ENCODE results near the gene TRPM8. TPM values are rescaled to one million over a fixed set of nuclear protein-coding genes. Genes with fewer than 3 reads are reported as not detected.
"Not testable (repeated sequence)": the region's sequence is repeated elsewhere in the genome, so short reads cannot be mapped to it uniquely, and the experiment has no call there.

Gene TRPM8
- total RNA-seq, 4 donors from 2014 or later = not detected

DNA sequence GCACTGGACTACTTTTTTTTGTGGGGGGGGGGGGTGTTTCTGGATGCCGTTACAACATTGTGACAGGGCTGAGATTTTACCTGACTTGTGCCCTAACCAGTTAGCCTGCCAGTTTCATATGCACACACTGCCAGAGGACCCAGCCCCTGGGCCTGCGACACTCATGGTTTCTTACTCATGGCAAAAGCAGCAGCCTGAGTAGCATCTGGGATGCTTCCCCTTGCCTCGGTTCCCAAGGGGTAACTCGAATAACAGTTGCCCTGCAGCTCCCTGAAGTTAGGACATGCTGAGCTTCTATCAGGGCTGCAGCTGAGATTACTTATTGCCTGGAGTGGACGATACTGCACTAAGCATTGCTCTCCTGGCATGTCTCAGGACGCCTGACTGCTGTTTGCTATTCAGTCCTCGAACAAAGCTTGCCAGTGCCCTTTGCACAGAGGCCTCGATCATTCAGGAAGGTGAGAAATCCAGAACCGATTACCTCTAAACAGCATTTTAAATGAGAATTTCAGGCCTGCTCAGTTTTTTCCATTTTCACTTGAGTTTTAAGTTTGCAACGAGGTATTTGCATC lies 47.9 kb downstream of the TRPM8 start:
- TF ChIP-seq POLR2A (IDR thresholded peaks at IDR 0.05) = no peak
- no peak for TF ChIP-seq CTCF (IDR thresholded peaks at IDR 0.05 in 4 of 5, conservative IDR thresholded peaks at IDR 0.05 in 1 of 5)
- in situ Hi-C loops (cut with MboI; ENCODE audit: low sequenced_read_pairs in 4 of 4) (no loop called here), intact Hi-C loops (cut with DNase I; ENCODE audit: low total_unique reads) (no loop called here)
- DNase-seq (no peak), ATAC-seq (no peak)
- Histone ChIP-seq H3K4me1 (no peaks in the 10 kb centered on the region), H3K9me3 (no peaks in the 10 kb centered on the region), H3K27me3 (no peaks in the 10 kb centered on the region), H3K27ac (no peak overlapping the region), H3K36me3 (no peaks in the 10 kb centered on the region), H3K4me3 (no peak overlapping the region)

GRCh38 chr2:233965646-233966045 lies 48.5 kb downstream of the TRPM8 start:
- H3K27ac ChIP-seq; intact Hi-C loops (cut with DNase I; ENCODE audit: low total_unique reads); H3K27me3 ChIP-seq; H3K9me3 ChIP-seq; H3K4me3 ChIP-seq; ATAC-seq; H3K36me3 ChIP-seq; H3K4me1 ChIP-seq; DNase-seq; in situ Hi-C loops (cut with MboI; ENCODE audit: low sequenced_read_pairs in 4 of 4): not testable (repeated sequence)

- H3K27ac ChIP-seq = peak overlapping the region in 3 of 4 donors; percentile 41 to 54 (median 42)
- intact Hi-C loops (cut with DNase I; ENCODE audit: low total_unique reads) = no loop called here
- in situ Hi-C loops (cut with MboI; ENCODE audit: low sequenced_read_pairs in 4 of 4) = no loop called here
- H3K4me3 ChIP-seq = no peak overlapping the region
- no peak for TF ChIP-seq CTCF (IDR thresholded peaks at IDR 0.05 in 4 of 5, conservative IDR thresholded peaks at IDR 0.05 in 1 of 5)
- no peak for TF ChIP-seq POLR2A (IDR thresholded peaks at IDR 0.05)
- DNase-seq = peak in 1 of 2 donors; percentile 69
- H3K27me3 ChIP-seq = no peaks in the 10 kb centered on the region
- peak; percentile 83 to 97 for ATAC-seq
- no peaks in the 10 kb centered on the region for H3K4me1 ChIP-seq
- no peaks in the 10 kb centered on the region for H3K9me3 ChIP-seq
- no peaks in the 10 kb centered on the region for H3K36me3 ChIP-seq
Observed at GRCh38 chr2:233966388-233966787, 49.2 kb downstream of the TRPM8 start.

- ATAC-seq (peak in 1 of 2 donors; percentile 34), DNase-seq (no peak)
- TF ChIP-seq POLR2A (IDR thresholded peaks at IDR 0.05) (no peak), CTCF (IDR thresholded peaks at IDR 0.05 in 4 of 5, conservative IDR thresholded peaks at IDR 0.05 in 1 of 5) (no peak)
- Histone ChIP-seq H3K36me3 (no peaks in the 10 kb centered on the region), H3K4me3 (no peak overlapping the region), H3K27me3 (no peaks in the 10 kb centered on the region), H3K9me3 (no peaks in the 10 kb centered on the region), H3K4me1 (no peaks in the 10 kb centered on the region), H3K27ac (peak overlapping the region in 1 of 4 donors; percentile 54)
- in situ Hi-C loops (cut with MboI; ENCODE audit: low sequenced_read_pairs in 4 of 4) = no loop called here
- intact Hi-C loops (cut with DNase I; ENCODE audit: low total_unique reads) = no loop called here
Observed at GRCh38 chr2:233967164-233967563, 50.0 kb downstream of the TRPM8 start.

DNA sequence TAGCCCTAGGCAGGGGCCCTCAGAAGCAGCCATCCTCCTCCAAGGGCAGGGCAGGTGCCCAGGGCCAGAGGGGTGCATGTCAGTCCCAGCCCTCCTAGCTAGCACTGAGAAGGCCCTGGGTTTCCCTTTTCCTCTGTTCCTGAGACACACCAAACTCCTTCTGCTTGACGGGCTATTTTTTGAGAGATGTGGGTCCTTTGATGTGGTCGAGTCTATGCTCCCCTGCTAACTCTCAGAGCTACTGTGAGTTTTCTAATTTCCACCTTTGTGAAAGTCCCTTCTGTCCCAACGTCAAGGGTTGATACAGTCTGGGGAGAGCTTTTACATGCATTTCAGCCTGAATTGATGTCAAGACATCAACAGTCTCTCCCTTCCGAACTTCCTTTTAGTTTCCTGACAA lies 51.4 kb downstream of the TRPM8 start:
- intact Hi-C loops (cut with DNase I; ENCODE audit: low total_unique reads) (no loop called here), in situ Hi-C loops (cut with MboI; ENCODE audit: low sequenced_read_pairs in 4 of 4) (no loop called here)
- Histone ChIP-seq H3K27me3 (no peaks in the 10 kb centered on the region), H3K36me3 (no peaks in the 10 kb centered on the region), H3K9me3 (no peaks in the 10 kb centered on the region), H3K4me3 (no peak overlapping the region), H3K27ac (no peak overlapping the region), H3K4me1 (no peaks in the 10 kb centered on the region)
- TF ChIP-seq POLR2A (IDR thresholded peaks at IDR 0.05) = no peak
- no peak for TF ChIP-seq CTCF (IDR thresholded peaks at IDR 0.05 in 4 of 5, conservative IDR thresholded peaks at IDR 0.05 in 1 of 5)
- no peak for DNase-seq
- ATAC-seq = no peak

- H3K4me3 ChIP-seq; H3K27me3 ChIP-seq; H3K9me3 ChIP-seq; H3K27ac ChIP-seq; in situ Hi-C loops (cut with MboI; ENCODE audit: low sequenced_read_pairs in 4 of 4); DNase-seq; H3K36me3 ChIP-seq; ATAC-seq; H3K4me1 ChIP-seq: not testable (repeated sequence)
- intact Hi-C loops (cut with DNase I; ENCODE audit: low total_unique reads) = loop anchor here (10.0 kb wide), 1 partner anchor 572 kb away; no protein-coding TSS in a partner anchor
Observed at GRCh38 chr2:233972460-233972859, 55.3 kb downstream of the TRPM8 start.
